Endothelial cell of umbilical vein (primary cell): ENCODE data around the gene ARFGAP3. TPM values are rescaled to one million over a fixed set of nuclear protein-coding genes. Genes with fewer than 3 reads are reported as not detected.

Source experiments
- BruUV-seq: library from RNA; stranded (reverse); fragments of 400-500 nt; replicated peaks from 2 replicates; lab custom pipeline; 2021; lab: Mats Ljungman, UMichigan
- CTCF ChIA-PET: fragments of 300-600, 350-600 bp; sonication (Branson Sonifier 250); formaldehyde crosslinking; loops from one replicate; lab custom pipeline; 2021; ENCODE audit warnings: antibody characterized with exemption, inconsistent platforms; lab: Charles Lee
- POLR2A ChIA-PET: fragments of 300-600, 350-600 bp; sonication (Branson Sonifier 250); formaldehyde crosslinking; loops from one replicate; lab custom pipeline; 2021; ENCODE audit warnings: antibody characterized with exemption, inconsistent platforms; lab: Charles Lee
- DNase-seq: peaks from one replicate; pipeline ENCODE4 v3.0.0-alpha.2; 2011; ENCODE audit warnings: low read depth, low spot score
- FAIRE-seq: peaks from 2 replicates; lab custom pipeline; 2011; peaks lifted over from hg19 to GRCh38; lab: Jason Lieb, UNC
- H2AFZ ChIP-seq: 2 replicates; pipeline ENCODE4 v1.6.0; 2012; ENCODE audit warnings: low read depth, low read length, control low read depth, inconsistent platforms
- H3K27ac ChIP-seq: 2 replicates; pipeline ENCODE4 v1.5.1; 2011; ENCODE audit warnings: low read depth, mild to moderate bottlenecking, control low read depth, low read length, moderate library complexity; ENCODE audit not compliant: insufficient read depth
- H3K27me3 ChIP-seq, 2 experiments: 2 replicates each; pipeline versions ENCODE4 v1.6.0 to v1.6.1; 2011; ENCODE audit warnings: low read length in 2 of 2, mixed read lengths in 1 of 2; ENCODE audit not compliant: control insufficient read depth in 2 of 2, insufficient read depth in 2 of 2
- H3K36me3 ChIP-seq, 2 experiments: 2 replicates in 1 of 2; 3 replicates in 1 of 2; pipeline ENCODE4 v1.5.1; 2011; ENCODE audit warnings: low read length in 2 of 2, mild to moderate bottlenecking in 1 of 2, moderate library complexity in 1 of 2; ENCODE audit not compliant: control insufficient read depth in 2 of 2, insufficient read depth in 2 of 2; ENCODE audit errors: extremely low read depth in 1 of 2
- H3K4me1 ChIP-seq: 3 replicates; pipeline ENCODE4 v1.5.1; 2011; ENCODE audit warnings: mild to moderate bottlenecking, low read length; ENCODE audit not compliant: control insufficient read depth, insufficient read depth; ENCODE audit errors: extremely low read depth
- H3K4me2 ChIP-seq: 2 replicates; pipeline ENCODE4 v1.6.1; 2011; ENCODE audit warnings: low read length, control low read depth, mixed read lengths; ENCODE audit not compliant: insufficient read depth
- H3K4me3 ChIP-seq, 3 experiments: fragments of 200-600 bp in 1 of 3; sonication (generic), shearing (Covaris generic) in 1 of 3; replicated peaks in 1 of 3; 2 replicates each; pipeline ENCODE4 v1.5.1; 2011 to 2016; ENCODE audit warnings: control low read depth in 3 of 3, low read length in 3 of 3, mild to moderate bottlenecking in 2 of 3, inconsistent platforms in 1 of 3, low read depth in 1 of 3, moderate library complexity in 1 of 3; ENCODE audit not compliant: insufficient read depth in 1 of 3
- H3K79me2 ChIP-seq: 2 replicates; pipeline ENCODE4 v1.6.0; 2012; ENCODE audit warnings: low read length, inconsistent platforms; ENCODE audit not compliant: control insufficient read depth, insufficient read depth
- H3K9ac ChIP-seq: replicated peaks from 2 replicates; pipeline ENCODE3; 2011; ENCODE audit warnings: low read length, control low read depth; ENCODE audit not compliant: insufficient read depth; ENCODE audit errors: extremely low read depth
- H3K9me1 ChIP-seq: replicated peaks from 3 replicates; pipeline ENCODE4 v1.6.0; 2011; ENCODE audit warnings: mild to moderate bottlenecking, low read length; ENCODE audit not compliant: control insufficient read depth, insufficient read depth; ENCODE audit errors: extremely low read depth
- H3K9me3 ChIP-seq: replicated peaks from 2 replicates; pipeline ENCODE4 v1.5.1; 2012; ENCODE audit warnings: low read length, inconsistent platforms; ENCODE audit not compliant: control insufficient read depth, insufficient read depth
- H4K20me1 ChIP-seq: replicated peaks from 2 replicates; pipeline ENCODE3; 2011; ENCODE audit warnings: mild to moderate bottlenecking, low read length; ENCODE audit not compliant: control insufficient read depth, insufficient read depth; ENCODE audit errors: extremely low read depth
- CTCF ChIP-seq, 2 donors: IDR thresholded peaks; 1 replicate in 1 of 2; 2 replicates in 1 of 2; pipeline ENCODE4 v1.5.1; 2011; ENCODE audit warnings: low read length in 2 of 2, mild to moderate bottlenecking in 2 of 2, moderate library complexity in 2 of 2, control low read depth in 1 of 2, inconsistent platforms in 1 of 2, low read depth in 1 of 2; ENCODE audit not compliant: insufficient read depth in 1 of 2; ENCODE audit errors: extremely low read depth in 1 of 2
- EZH2 ChIP-seq: IDR thresholded peaks from 2 replicates; pipeline ENCODE4 v1.6.1; 2012; ENCODE audit warnings: borderline replicate concordance, low read depth, mild to moderate bottlenecking, moderate library complexity, low read length, inconsistent platforms; ENCODE audit not compliant: severe bottlenecking
- FOS ChIP-seq: IDR thresholded peaks from 2 replicates; pipeline ENCODE4 v1.6.1; 2011; ENCODE audit warnings: mild to moderate bottlenecking, low read length, moderate library complexity, borderline replicate concordance; ENCODE audit not compliant: insufficient read depth
- GATA2 ChIP-seq: IDR thresholded peaks from 2 replicates; pipeline ENCODE4 v1.7.0; 2011; ENCODE audit warnings: low read depth, mild to moderate bottlenecking, moderate library complexity, mixed read lengths, low read length; ENCODE audit not compliant: insufficient read length, insufficient read depth
- JUN ChIP-seq: IDR thresholded peaks from 2 replicates; pipeline ENCODE4 v1.6.1; 2011; ENCODE audit warnings: borderline replicate concordance, low read depth; ENCODE audit not compliant: insufficient read length, insufficient read depth
- MYC ChIP-seq: IDR thresholded peaks from one replicate; pipeline ENCODE4 v1.6.1; 2011; ENCODE audit warnings: mild to moderate bottlenecking, low read depth, low read length
- POLR2A ChIP-seq: IDR thresholded peaks from 2 replicates; pipeline ENCODE4 v1.6.1; 2012; ENCODE audit warnings: low read depth, mild to moderate bottlenecking, control low read depth, low read length
- POLR2AphosphoS5 ChIP-seq: IDR thresholded peaks from 2 replicates; pipeline ENCODE4 v1.6.1; 2012; ENCODE audit warnings: low read depth, mild to moderate bottlenecking, control low read depth, low read length, moderate library complexity; ENCODE audit not compliant: insufficient read depth
- dilution Hi-C: fragments of 300-500 bp; cut with MboI; formaldehyde crosslinking; loops from one replicate; pipeline ENCODE4 v1.15.0; 2019; ENCODE audit warnings: low sequenced_read_pairs; ENCODE audit not compliant: extremely low pct_ligation_motif_present
- intact Hi-C: fragments of 100-400 bp; cut with micrococcal nuclease; formaldehyde crosslinking; loops from one replicate; pipeline ENCODE4 v1.10.0; 2022
- polyA plus RNA-seq, 4 experiments: library from polyadenylated mRNA; depleted of rRNA in 3 of 4; stranded (reverse) in 3 of 4; unstranded in 1 of 4; fragments of >200 nt; gene quantifications; 2 replicates each; pipeline versions ENCODE4 v1.2.1 to v1.2.3, GENCODE V29; 2011 to 2012; ENCODE audit warnings: missing spikeins in 1 of 4
- total RNA-seq: library from RNA; stranded (reverse); gene quantifications from 2 replicates; pipeline ENCODE4 v1.2.3, GENCODE V29; 2021
- TF ChIP-seq, protein P1 (sequence below): IDR thresholded peaks from 2 replicates; pipeline ENCODE4 v1.6.1; 2011; ENCODE audit not compliant: insufficient read depth, insufficient read length

Gene ARFGAP3
- total and polyA plus RNA-seq, 2 donors (not counting 3 experiments of a cell fraction or from before 2014, with no cell fraction given) = 29.1 to 33.4 TPM

DNA sequence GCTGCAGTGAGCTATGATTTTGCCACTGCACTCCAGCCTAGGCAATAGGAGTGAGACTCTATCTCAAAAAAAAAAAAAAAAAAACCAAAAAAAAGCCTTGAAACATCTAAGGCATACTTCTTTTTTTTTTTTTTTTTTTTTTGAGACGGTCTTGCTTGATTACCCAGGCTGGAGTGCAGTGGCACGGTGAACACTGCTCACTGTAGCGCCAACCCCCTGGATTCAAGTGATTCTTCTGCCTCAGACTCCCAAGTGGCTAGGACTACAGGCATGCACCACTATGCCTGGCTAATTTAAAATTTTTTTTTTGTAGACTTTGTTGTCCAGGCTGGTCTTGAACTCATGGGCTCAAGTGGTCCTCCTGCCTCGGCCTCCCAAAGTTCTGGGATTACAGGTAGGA lies 19.5 kb downstream of the ARFGAP3 start:
- dilution Hi-C loops = no loop called here
- intact Hi-C loops = no loop called here
- CTCF ChIA-PET = no interaction called here
- Histone ChIP-seq H3K27me3 (no peaks in the 10 kb centered on the region), H3K4me2 (no peak overlapping the region), H3K27ac (no peak overlapping the region), H2AFZ (no peak overlapping the region), H3K4me1 (peaks cover 11% of the 10 kb centered on the region), H3K9me3 (no peaks in the 10 kb centered on the region), H3K79me2 (no peaks in the 10 kb centered on the region), H3K9me1 (no peaks in the 10 kb centered on the region), H4K20me1 (no peaks in the 10 kb centered on the region), H3K4me3 (no peak overlapping the region), H3K9ac (no peak overlapping the region), H3K36me3 (peaks cover 0 to 9% of the 10 kb centered on the region in 2 experiments)
- no TSS peak for BruUV-seq
- DNase-seq (no peak), FAIRE-seq (no peak)
- TF ChIP-seq GATA2 (no peak), FOS (no peak), EZH2 (no peak), POLR2A (no peak), CTCF (IDR thresholded peaks at IDR 0.05; ENCODE audit: extremely low read depth in 1 of 2, insufficient read depth in 1 of 2, low read depth in 1 of 2, low read length in 2 of 2) (no peak), JUN (no peak), POLR2AphosphoS5 (no peak), MYC (no peak)
- TF ChIP-seq, protein P1, sequence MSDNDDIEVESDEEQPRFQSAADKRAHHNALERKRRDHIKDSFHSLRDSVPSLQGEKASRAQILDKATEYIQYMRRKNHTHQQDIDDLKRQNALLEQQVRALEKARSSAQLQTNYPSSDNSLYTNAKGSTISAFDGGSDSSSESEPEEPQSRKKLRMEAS = no peak
- POLR2A ChIA-PET = interaction anchor here (0.6 kb wide), 1 partner anchor 243 kb away, joined by 6 read pairs; no protein-coding TSS in a partner anchor
